ENCODE results near the gene MED19.
"Not testable (repeated sequence)": the region's sequence is repeated elsewhere in the genome, so short reads cannot be mapped to it uniquely, and the experiment has no call there.

MED19 gene, protein sequence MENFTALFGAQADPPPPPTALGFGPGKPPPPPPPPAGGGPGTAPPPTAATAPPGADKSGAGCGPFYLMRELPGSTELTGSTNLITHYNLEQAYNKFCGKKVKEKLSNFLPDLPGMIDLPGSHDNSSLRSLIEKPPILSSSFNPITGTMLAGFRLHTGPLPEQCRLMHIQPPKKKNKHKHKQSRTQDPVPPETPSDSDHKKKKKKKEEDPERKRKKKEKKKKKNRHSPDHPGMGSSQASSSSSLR

DNA sequence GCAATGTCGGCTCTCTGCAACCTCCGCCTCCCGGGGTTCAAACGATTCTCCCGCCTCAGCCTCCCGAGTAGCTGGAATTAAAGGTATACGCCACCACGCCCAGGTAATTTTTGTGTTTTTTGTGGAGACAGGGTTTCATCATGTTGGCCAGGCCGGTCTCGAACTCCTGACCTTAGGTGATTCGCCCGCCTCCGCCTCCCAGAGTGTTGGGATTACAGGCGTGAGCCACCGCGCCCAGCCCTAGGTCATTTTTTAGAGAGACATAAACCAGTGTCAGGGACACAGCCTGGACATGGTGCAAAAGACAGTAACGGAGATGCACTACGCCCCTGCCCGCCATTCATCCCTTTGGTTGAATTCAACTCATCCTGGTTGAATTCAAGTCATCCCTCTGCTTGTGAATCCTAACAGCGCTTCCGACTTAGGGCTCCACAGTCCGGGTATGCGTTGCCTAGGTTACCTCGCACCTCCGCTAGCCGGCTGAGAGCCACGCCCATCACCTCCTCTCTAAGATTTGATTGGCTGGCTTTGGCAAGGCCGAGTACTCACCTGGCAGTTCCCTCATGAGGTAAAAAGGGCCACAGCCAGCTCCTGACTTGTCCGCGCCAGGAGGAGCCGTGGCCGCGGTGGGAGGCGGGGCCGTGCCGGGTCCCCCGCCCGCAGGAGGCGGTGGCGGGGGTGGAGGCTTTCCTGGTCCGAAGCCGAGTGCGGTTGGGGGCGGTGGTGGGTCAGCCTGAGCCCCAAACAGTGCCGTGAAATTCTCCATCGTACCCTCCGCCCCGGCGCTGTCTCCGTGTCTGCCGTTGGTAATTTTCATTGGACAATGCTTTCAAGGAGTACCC, at the start of gene MED19:
MED19 (minus strand) TSS at position 802 of the 842 bp plus-strand sequence; CDS start at position 766, 36 bp downstream.
- DNase-seq (ENCODE audit: low read depth in 2 of 2): peak; percentile 6 to 13

- DNase-seq (ENCODE audit: low read depth in 2 of 2): no peak
These were observed 46.2 kb upstream of the MED19 start for GRCh38 chr11:57758174-57758573.

GRCh38 chr11:57752954-57753353, 40.9 kb upstream of the MED19 start:
- DNase-seq (ENCODE audit: low read depth in 2 of 2): no peak

- no peak for DNase-seq (ENCODE audit: low read depth in 2 of 2)
These were observed 39.8 kb upstream of the MED19 start, which contains the start of gene BTBD18 for GRCh38 chr11:57751676-57752253. Gene BTBD18, minus strand, starts transcription at chr11:57751819. Its CDS starts 631 bp downstream, at chr11:57751188.

DNA sequence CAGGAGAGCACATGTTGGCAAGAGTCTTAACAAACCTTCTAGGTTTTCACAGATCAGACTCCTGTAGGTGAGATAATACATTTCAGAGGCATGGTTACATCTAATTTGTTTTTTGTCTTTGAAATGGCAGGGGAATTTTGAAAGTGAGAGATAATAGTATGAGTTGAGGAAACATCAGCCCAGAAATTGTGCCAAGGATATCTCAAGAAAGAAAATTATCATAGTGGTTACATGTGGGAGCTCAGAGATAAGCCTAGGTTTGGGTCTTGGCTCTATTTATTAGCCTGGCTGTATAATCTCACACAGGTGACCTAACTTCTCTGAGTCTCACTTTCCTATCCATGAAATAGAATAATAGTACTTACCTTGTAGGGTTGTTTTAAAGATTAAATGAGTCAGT, 39.2 kb upstream of the MED19 start:
- DNase-seq (ENCODE audit: low read depth in 2 of 2): no peak

DNA sequence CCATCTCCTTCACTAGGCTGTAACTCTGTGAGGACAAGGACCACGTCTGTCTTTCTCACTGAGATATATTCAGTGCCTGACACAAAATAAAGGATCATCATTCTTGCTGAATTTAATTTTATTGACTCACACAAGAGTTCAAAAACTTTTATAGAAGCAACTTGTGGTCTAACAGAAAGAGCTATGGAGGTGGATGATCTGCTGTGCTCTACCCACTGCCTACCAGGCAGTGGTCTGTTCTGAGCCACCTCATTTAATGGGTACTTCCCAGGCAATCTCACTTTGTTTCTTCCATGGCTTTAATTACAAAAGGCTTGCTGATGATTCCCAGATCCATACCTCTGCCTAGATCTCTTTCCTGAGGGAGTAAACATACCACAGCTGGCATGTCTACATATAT, 34.9 kb upstream of the MED19 start:
- no peak for DNase-seq (ENCODE audit: low read depth in 2 of 2)

DNA sequence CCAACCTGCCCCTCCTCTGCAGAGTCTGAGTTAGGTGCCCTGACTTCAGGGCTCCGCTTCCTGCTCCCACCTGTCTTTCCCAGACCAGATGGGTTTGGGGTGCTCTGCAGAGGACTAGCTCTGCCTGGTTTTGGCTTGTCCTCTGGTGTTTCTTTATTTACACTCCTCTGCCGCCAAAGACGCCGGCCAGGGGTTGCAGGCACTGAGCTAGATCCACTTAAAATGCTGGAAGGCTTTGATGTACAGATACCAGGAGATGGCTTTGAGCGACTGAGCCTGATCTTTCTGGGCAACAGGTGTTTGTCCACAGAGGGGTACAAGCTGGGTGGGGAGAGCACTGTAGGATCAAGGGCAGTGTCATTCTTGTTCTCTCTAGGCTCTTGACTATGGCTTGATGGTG, 33.2 kb upstream of the MED19 start:
- no peak for DNase-seq (ENCODE audit: low read depth in 2 of 2)

DNA sequence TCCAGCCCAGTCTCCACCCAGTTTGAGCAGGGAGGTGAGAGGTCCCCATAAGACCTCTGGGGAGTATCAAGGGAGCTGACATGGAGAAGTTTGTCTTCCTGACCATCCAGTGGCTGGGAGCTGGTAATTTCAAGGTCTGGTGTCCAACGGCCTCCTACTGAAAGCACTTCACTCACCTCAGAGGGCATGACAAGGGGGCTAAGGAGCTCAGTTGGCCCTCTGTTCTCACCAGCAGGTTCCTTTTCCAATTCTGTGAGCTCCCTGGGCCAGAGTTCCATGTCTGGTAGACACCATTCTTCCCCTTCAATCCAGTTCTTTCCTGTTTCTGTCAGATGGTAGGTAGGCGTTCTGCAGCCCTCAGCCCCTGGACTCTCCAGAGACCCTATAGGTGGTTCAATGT, 32.3 kb upstream of the MED19 start:
- no peak for DNase-seq (ENCODE audit: low read depth in 2 of 2)

- no peak for DNase-seq (ENCODE audit: low read depth in 2 of 2)
These were observed 30.1 kb upstream of the MED19 start for GRCh38 chr11:57742087-57742452.

- peak; percentile 91 for DNase-seq (ENCODE audit: low read depth in 2 of 2)
These were observed 29.4 kb upstream of the MED19 start, which contains the start of gene SELENOH for GRCh38 chr11:57741132-57742086. Gene SELENOH, plus strand, starts transcription at chr11:57741491. Its CDS starts 105 bp downstream, at chr11:57741596.

- DNase-seq (ENCODE audit: low read depth in 2 of 2): no peak
These were observed 23.7 kb upstream of the MED19 start for GRCh38 chr11:57735619-57736298.

- DNase-seq (ENCODE audit: low read depth in 2 of 2): no peak
These were observed 20.6 kb upstream of the MED19 start for GRCh38 chr11:57732661-57733060.

DNA sequence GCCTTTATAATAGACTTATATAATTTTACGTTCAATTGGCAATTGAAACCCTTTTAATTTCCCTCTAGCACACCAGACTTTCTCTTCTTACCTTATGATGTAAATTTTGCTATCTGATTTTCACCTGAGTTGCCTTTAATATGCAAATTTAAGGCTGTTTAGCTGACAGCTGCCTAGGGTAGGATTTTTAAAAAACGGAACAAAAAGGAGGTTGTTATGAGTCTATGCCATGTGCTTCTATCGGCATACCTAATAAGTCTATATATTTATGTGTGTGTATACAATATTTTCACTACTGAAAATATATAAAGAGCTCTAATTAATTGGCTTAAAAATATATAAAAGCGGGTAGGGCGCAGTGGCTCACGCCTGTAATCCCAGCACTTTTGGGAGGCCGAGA, 17.5 kb upstream of the MED19 start:
- DNase-seq (ENCODE audit: low read depth in 2 of 2): no peak

GRCh38 chr11:57728829-57729228, 16.8 kb upstream of the MED19 start:
- DNase-seq (ENCODE audit: low read depth in 2 of 2): no peak

- no peak for DNase-seq (ENCODE audit: low read depth in 2 of 2)
These were observed 15.2 kb upstream of the MED19 start for GRCh38 chr11:57727185-57727584.

DNA sequence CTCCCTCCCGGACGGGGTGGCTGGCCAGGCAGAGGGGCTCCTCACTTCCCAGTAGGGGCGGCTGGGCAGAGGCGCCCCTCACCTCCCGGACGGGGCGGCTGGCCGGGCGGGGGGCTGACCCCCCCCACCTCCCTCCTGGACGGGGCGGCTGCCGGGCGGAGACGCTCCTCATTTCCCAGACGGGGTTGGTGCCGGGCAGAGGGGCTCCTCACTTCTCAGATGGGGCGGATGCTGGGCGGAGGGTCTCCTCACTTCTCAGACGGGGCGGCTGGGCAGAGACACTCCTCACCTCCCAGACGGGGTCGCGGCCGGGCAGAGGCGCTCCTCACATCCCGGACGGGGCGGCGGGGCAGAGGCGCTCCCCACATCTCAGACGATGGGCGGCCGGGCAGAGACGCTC, 4.7 kb upstream of the MED19 start:
- not testable (repeated sequence) for DNase-seq (ENCODE audit: low read depth in 2 of 2)

GRCh38 chr11:57713835-57714234, 1.8 kb upstream of the MED19 start:
- no peak for DNase-seq (ENCODE audit: low read depth in 2 of 2)

- DNase-seq (ENCODE audit: low read depth in 2 of 2): peak; percentile 98 to 99
These were observed 488 bp upstream of the MED19 start, which contains the start of gene TMX2 for GRCh38 chr11:57712256-57713150. Gene TMX2, plus strand, starts transcription at chr11:57712593. Its CDS starts 26 bp downstream, at chr11:57712619.

DNA sequence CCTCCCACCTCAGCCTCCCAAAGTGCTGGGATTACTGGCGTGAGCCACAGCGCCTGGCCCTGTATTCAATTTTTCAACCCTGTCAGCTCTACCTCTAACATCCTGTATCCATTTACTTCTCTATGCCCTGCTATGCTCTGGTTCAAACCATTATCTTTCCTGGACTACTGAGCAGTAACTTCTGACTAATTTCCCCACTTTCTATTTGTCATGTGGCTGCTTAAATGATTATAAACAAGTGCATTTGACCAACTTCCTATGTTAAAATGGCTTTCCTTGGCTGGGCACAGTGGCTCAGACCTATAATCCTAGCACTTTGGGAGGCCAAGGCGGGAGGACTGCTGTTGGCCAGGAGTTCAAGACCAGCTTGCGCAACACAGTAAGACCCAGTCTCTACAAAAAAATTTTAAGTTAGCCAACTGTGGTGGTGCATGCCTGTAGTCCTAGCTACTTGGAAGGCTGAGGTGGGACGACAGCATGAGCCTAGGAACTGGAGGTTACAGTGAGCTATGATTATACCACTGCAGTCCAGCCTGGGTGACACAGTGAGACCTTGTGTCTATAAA, 2.1 kb downstream of the MED19 start:
- no peak for DNase-seq (ENCODE audit: low read depth in 2 of 2)
